NCI-H187 (cell line): ENCODE measurements around the gene CYP4V2.
A peak's percentile ranks its signal among the peaks of the same experiment; 100 is the strongest.

Experiments
- DNase-seq, 2 experiments: peaks; one replicate each; lab custom pipeline; 2025; lab: John Stamatoyannopoulos, UW

Gene CYP4V2

GRCh38 chr4:186188107-186188506 lies 3.3 kb upstream of the CYP4V2 start:
- DNase-seq, result no peak

- DNase-seq, result no peak
These were observed 1.7 kb upstream of the CYP4V2 start for GRCh38 chr4:186189656-186190055.

GRCh38 chr4:186190581-186191199 lies 677 bp upstream of the CYP4V2 start:
- peak in 1 of 2 experiments; percentile 1 for DNase-seq

- no peak for DNase-seq
These were observed 772 bp downstream of the CYP4V2 start for GRCh38 chr4:186192066-186192612.

- no peak for DNase-seq
These were observed 2.5 kb downstream of the CYP4V2 start for GRCh38 chr4:186193851-186194250.

- DNase-seq, result no peak
These were observed 4.7 kb downstream of the CYP4V2 start for GRCh38 chr4:186196063-186196462.

- no peak for DNase-seq
These were observed 9.1 kb downstream of the CYP4V2 start for GRCh38 chr4:186200516-186200915.

- DNase-seq, result no peak
These were observed 9.6 kb downstream of the CYP4V2 start for GRCh38 chr4:186201010-186201409.

- DNase-seq, result peak in 1 of 2 experiments; percentile 0
These were observed 10.3 kb downstream of the CYP4V2 start for GRCh38 chr4:186201535-186202230.

- DNase-seq, result no peak
These were observed 11.2 kb downstream of the CYP4V2 start for GRCh38 chr4:186202490-186203140.

- DNase-seq, result no peak
These were observed 12.0 kb downstream of the CYP4V2 start for GRCh38 chr4:186203406-186203805.

- no peak for DNase-seq
These were observed 12.8 kb downstream of the CYP4V2 start for GRCh38 chr4:186204103-186204559.

GRCh38 chr4:186204686-186205085 lies 13.3 kb downstream of the CYP4V2 start:
- DNase-seq, result no peak

- DNase-seq, result no peak
These were observed 13.8 kb downstream of the CYP4V2 start for GRCh38 chr4:186205156-186205555.

- peak; percentile 33 to 40 for DNase-seq
These were observed 25.2 kb downstream of the CYP4V2 start for GRCh38 chr4:186216465-186217024.

GRCh38 chr4:186217733-186218293 lies 26.4 kb downstream of the CYP4V2 start:
- DNase-seq, result no peak

- no peak for DNase-seq
These were observed 30.3 kb downstream of the CYP4V2 start for GRCh38 chr4:186221624-186222023.

- DNase-seq, result no peak
These were observed 34.5 kb downstream of the CYP4V2 start for GRCh38 chr4:186225848-186226247.

GRCh38 chr4:186226521-186227189 lies 35.3 kb downstream of the CYP4V2 start:
- DNase-seq, result no peak

GRCh38 chr4:186227221-186227620 lies 35.9 kb downstream of the CYP4V2 start, which contains the start of gene KLKB1:
Gene KLKB1 (plus strand): TSS chr4:186227507. CDS start chr4:186228196, 689 bp downstream.
- DNase-seq, result peak in 1 of 2 experiments; percentile 4

- no peak for DNase-seq
These were observed 36.6 kb downstream of the CYP4V2 start for GRCh38 chr4:186227744-186228513.
